ENCODE measurements around the gene SMYD3.
"Not testable (repeated sequence)": the region's sequence is repeated elsewhere in the genome, so short reads cannot be mapped to it uniquely, and the experiment has no call there.

The SMYD3 gene

GRCh38 chr1:245942856-245943255 is 564.2 kb downstream of the SMYD3 start:
- H3K4me3 ChIP-seq, result no peak overlapping the region
- TF ChIP-seq CTCF (IDR thresholded peaks at IDR 0.05), result no peak
- DNase-seq (ENCODE audit: low spot score), result no peak
- H3K27ac ChIP-seq, result no peak overlapping the region

DNA sequence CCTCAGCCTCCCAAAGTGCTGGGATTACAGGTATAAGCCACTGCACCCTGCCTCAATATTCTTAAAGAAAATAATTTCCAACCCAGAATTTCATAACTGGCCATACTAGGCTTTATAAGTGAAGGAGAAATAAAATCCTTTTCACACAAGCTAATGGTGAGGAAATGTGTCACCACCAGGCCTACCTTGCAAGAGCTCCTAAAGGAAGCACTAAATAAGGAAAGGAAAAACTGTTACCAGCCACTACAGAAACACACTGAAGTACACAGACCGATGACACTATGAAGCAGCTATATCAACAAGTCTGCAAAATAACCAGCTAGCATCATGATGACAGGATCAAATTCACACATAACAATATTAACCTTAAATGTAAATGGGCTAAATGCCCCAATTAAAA is 565.3 kb downstream of the SMYD3 start:
- DNase-seq (ENCODE audit: low spot score); H3K4me3 ChIP-seq; H3K27ac ChIP-seq: not testable (repeated sequence)

DNA sequence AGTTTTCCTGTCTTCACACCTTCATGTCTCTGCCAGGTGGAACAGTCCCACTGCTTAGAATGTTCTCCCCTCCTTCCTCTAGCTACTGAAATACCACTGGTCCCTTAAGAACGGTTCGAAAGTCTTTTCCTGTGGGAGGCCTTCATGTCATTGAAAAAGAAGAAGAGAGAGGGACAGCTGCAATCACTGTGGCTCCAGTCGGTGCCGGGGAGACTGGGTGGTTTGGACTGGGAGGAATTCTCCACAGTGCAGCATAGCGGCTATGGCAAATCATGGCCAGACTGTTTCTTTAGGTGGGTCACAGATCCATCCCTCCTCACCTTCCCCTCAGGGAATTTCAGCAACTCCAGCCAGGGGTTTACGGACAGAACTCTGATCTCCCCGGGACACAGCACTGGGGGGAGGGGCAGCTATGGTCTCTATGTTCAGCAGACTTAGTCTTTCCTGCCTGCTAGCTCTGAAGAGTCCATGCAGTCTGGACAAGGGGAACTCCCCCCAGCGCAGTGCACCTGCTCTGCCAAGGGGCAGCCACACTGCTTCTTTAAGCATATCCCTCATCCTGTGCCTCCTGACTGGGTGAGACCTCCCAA is 567.2 kb downstream of the SMYD3 start:
- H3K4me3 ChIP-seq, result no peak overlapping the region
- H3K27ac ChIP-seq, result no peak overlapping the region
- DNase-seq (ENCODE audit: low spot score), result no peak
- no peak for TF ChIP-seq CTCF (IDR thresholded peaks at IDR 0.05)

GRCh38 chr1:245938046-245938435 is 569.0 kb downstream of the SMYD3 start:
- no peak overlapping the region for H3K4me3 ChIP-seq
- no peak for TF ChIP-seq CTCF (IDR thresholded peaks at IDR 0.05)
- DNase-seq (ENCODE audit: low spot score), result no peak
- no peak overlapping the region for H3K27ac ChIP-seq

DNA sequence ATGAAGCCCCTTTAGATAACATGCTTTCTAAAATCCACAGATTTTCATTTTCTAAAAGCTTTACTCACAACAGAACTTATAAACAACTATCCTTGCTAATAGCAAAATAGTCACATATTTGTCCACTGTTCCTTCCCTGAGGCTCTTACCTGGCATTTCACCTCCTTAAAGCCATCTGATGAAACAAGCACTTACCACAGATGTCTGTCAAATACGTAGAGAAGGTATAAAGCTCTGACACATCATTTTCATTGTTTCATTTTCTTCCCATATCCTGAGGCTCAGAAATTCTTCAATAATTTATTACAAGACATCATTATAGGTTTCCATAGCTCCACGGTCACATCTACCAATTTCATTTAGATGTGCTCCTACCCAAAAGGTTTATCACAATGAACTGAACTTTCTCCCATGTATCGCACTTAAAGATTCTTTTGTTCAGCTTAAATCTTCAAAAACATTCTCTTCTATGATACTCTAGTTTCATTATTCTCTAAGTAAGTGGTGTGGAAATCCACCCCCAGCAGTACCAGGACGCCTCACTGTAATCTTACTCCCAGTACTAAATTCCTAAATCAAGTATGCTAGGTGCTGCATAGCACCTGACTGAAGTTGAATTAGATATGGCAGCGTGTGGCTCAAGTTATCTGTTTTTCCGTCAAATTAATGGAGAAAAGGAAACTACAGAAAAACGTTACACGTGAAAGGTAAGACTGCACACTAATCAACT is 569.6 kb downstream of the SMYD3 start:
- Histone ChIP-seq H3K4me3 (no peak overlapping the region), H3K27ac (no peak overlapping the region)
- TF ChIP-seq CTCF (IDR thresholded peaks at IDR 0.05), result no peak
- DNase-seq (ENCODE audit: low spot score), result no peak

DNA sequence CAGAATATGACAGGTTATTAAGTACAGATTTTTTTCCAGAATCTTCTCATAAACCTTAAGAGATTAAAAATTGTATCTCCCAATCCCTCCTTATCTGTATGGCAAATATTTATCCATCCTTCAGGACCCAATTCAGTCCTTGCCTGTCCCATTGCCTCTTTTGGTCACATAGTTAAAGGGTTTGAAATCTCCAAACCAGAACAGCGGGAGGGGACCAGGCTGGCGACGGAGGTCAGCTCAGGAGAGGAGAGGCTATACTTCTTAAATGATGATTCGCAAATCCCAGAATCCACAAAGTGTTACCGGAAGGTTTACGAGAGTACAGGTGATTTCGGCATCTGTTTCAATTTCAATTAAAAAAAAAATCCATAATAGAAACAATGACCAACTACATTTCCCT is 572.7 kb downstream of the SMYD3 start:
- Histone ChIP-seq H3K27ac (no peak overlapping the region), H3K4me3 (no peak overlapping the region)
- DNase-seq (ENCODE audit: low spot score), result no peak
- no peak for TF ChIP-seq CTCF (IDR thresholded peaks at IDR 0.05)

GRCh38 chr1:245933431-245934045 is 573.5 kb downstream of the SMYD3 start:
- no peak for TF ChIP-seq CTCF (IDR thresholded peaks at IDR 0.05)
- no peak for DNase-seq (ENCODE audit: low spot score)
- Histone ChIP-seq H3K4me3 (no peak overlapping the region), H3K27ac (no peak overlapping the region)

All from coronary artery (tissue), 2 donors.